Right atrium auricular region (tissue), 2 donors: ENCODE results near the gene KIAA1549. TPM values are rescaled to one million over a fixed set of nuclear protein-coding genes. Genes with fewer than 3 reads are reported as not detected.
A peak's percentile ranks its signal among the peaks of the same experiment; 100 is the strongest.
"Not testable (repeated sequence)": the region's sequence is repeated elsewhere in the genome, so short reads cannot be mapped to it uniquely, and the experiment has no call there.

ENCODE experiments used
- DNase-seq: peaks from one replicate; pipeline ENCODE4 v3.0.0-alpha.2; 2019; ENCODE audit warnings: low spot score
- H3K27ac ChIP-seq, 2 donors: fragments of 200-600 bp; sonication (generic); 1 replicate in 1 of 2; 2 replicates in 1 of 2; pipeline ENCODE4 v1.5.1; 2016 to 2019
- H3K27me3 ChIP-seq, 2 donors: fragments of 200-600 bp; sonication (generic); one replicate each; pipeline versions ENCODE4 v1.5.1 to v1.6.0; 2017 to 2019
- H3K36me3 ChIP-seq: fragments of 200-600 bp; sonication (generic); one replicate; pipeline ENCODE4 v1.5.1; 2016
- H3K4me1 ChIP-seq, 2 donors: fragments of 200-600 bp; sonication (generic); one replicate each; pipeline versions ENCODE4 v1.5.1 to v1.6.0; 2017 to 2019
- H3K4me3 ChIP-seq, 2 donors: fragments of 200-600 bp; sonication (generic); 1 replicate in 1 of 2; 2 replicates in 1 of 2; pipeline ENCODE4 v1.5.1; 2017 to 2019; ENCODE audit warnings: mild to moderate bottlenecking in 1 of 2, moderate library complexity in 1 of 2
- H3K9me3 ChIP-seq, 2 donors: fragments of 200-600 bp; sonication (generic); one replicate each; pipeline ENCODE4 v1.5.1; 2019
- total RNA-seq, 2 donors: library from RNA; depleted of rRNA; stranded (reverse); fragments of >200 nt; gene quantifications; one replicate each; pipeline ENCODE4 v1.1.0, GENCODE V29; 2016
- TF ChIP-seq, protein P1 (sequence below), 2 donors: fragments of 200-600 bp; sonication (generic); IDR thresholded peaks; one replicate each; pipeline ENCODE4 v1.5.1; 2019; ENCODE audit warnings: antibody characterized with exemption in 2 of 2

Gene KIAA1549
- 1 to 10 TPM in 1 of 2 donors, under 1 TPM in 1; 0.85 to 1.4 TPM for total RNA-seq

DNA sequence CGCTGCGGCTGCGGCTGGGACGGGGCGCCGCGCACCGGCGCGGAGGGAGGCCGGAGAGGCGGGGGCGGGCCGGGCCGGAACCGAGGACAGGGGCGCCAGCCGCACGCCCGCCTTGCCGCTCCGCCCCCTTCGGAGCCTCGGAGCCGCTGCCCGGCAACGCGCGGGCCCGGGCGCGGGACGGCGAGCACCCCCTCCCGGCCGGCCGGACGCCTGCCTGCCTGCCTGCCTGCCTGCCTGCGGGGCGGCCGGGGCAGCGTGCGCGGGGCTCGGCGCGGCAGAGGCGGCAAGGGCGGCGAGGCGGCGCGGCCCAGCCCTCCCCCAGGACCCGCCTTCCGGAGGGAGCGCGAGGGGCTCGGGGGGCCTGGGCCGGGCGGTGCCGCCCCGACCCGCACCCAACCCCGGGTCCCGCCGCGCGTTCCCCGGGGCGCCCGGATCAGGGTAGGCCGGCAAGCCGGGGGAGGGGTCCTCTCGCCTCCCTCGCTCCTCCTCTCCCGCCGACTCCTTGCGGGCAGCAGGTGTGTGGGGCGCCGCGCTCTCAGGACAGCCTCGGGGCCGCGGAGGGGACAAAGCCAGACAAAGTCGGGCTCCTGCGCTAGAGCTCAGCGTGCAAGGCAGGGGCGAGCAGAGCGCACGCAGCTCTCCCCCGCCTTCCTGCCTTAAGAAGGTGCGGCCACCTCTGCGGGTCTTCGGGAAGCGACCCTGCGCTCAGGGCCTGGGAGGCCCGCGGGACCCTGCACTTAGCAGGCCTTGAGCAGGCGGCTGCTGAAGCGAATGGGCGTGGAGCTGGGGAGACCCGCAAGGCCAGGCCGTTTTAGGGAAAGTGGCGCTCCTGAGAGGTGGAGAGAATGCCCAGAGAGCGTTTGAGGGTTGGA, at the start of gene KIAA1549:
Gene KIAA1549 (minus strand): TSS at position 58 of the 872 bp plus-strand sequence. CDS start 120 bp downstream, outside the sequence.
- Histone ChIP-seq H3K4me3 (peak within 1 kb of the TSS; percentile 46 to 59), H3K27ac (no peak within 1 kb of the TSS), H3K4me1 (peaks cover 0 to 18% of the 10 kb centered on the region in 2 donors), H3K9me3 (no peaks in the 10 kb centered on the region), H3K27me3 (no peaks in the 10 kb centered on the region), H3K36me3 (no peaks in the 10 kb centered on the region)
- TF ChIP-seq, protein P1, sequence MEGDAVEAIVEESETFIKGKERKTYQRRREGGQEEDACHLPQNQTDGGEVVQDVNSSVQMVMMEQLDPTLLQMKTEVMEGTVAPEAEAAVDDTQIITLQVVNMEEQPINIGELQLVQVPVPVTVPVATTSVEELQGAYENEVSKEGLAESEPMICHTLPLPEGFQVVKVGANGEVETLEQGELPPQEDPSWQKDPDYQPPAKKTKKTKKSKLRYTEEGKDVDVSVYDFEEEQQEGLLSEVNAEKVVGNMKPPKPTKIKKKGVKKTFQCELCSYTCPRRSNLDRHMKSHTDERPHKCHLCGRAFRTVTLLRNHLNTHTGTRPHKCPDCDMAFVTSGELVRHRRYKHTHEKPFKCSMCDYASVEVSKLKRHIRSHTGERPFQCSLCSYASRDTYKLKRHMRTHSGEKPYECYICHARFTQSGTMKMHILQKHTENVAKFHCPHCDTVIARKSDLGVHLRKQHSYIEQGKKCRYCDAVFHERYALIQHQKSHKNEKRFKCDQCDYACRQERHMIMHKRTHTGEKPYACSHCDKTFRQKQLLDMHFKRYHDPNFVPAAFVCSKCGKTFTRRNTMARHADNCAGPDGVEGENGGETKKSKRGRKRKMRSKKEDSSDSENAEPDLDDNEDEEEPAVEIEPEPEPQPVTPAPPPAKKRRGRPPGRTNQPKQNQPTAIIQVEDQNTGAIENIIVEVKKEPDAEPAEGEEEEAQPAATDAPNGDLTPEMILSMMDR (IDR thresholded peaks at IDR 0.05) = no peak
- DNase-seq = no peak

DNA sequence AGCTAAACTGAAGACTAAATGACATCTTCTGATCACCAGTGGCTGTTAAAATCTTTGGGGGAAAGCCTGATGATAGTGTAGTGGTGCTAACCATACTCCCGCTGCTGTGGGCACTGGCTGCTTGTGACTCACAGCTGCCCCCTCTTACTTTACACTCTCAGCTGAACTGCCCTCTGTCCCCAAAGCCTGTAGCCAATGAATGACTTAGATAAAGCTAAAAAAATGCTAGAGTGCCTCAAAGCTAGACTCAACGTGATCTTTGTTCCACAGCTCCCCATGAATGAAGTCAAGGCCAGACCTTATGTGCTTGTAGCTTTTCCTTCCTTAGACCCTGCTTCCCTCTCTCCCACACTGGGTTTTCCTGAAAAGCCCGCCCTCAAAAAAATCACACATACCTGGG, 48.2 kb upstream of the KIAA1549 start:
- H3K27ac ChIP-seq = no peak overlapping the region
- DNase-seq = no peak
- TF ChIP-seq, protein P1 (IDR thresholded peaks at IDR 0.05) = no peak
- no peaks in the 10 kb centered on the region for H3K27me3 ChIP-seq
- H3K9me3 ChIP-seq = no peaks in the 10 kb centered on the region
- H3K36me3 ChIP-seq = peaks cover 36% of the 10 kb centered on the region
- peaks cover 0 to under 1% of the 10 kb centered on the region in 2 donors for H3K4me1 ChIP-seq
- H3K4me3 ChIP-seq = no peak overlapping the region

DNA sequence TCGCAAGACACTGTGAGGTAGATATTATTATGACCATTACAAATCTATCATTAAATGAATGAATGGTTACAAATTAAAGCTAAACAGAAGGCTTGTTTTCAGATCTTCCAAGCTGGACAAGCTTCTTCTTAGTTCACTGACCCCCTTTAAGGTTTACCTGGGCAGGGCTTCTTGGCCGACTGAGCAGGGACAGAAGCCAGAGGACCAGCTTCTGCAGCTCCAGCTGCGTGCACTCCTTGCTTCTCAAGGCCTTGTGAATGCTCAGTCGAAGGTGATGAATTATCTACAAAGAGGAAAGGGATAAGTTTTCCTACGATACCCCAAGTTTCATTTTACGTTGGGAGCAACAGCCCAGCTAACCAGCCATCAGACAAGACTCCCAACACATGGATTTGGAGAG, 45.4 kb upstream of the KIAA1549 start:
- TF ChIP-seq, protein P1 (IDR thresholded peaks at IDR 0.05) = no peak
- H3K27me3 ChIP-seq = no peaks in the 10 kb centered on the region
- peaks cover 35% of the 10 kb centered on the region for H3K36me3 ChIP-seq
- DNase-seq = no peak
- no peaks in the 10 kb centered on the region for H3K4me1 ChIP-seq
- H3K27ac ChIP-seq = no peak overlapping the region
- no peak overlapping the region for H3K4me3 ChIP-seq
- no peaks in the 10 kb centered on the region for H3K9me3 ChIP-seq

DNA sequence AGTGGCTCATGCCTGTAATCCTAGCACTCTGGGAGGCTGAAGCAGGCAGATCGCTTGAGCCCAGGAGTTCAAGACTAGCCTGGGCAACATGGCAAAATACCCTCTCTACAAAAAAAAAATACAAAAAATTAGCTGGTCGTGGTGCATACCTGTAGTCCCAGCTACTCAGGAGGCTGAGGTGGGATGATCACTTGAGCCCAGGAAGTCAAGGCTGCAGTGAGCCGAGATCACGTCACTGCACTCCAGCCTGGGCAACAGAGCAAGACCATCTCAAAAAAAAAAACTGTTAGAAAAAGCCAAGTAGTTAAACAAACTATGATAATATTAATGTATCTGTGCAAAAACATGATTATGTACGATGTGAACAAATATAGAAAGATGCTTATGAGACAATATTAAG, 44.7 kb upstream of the KIAA1549 start:
- not testable (repeated sequence) for H3K27me3 ChIP-seq, H3K4me3 ChIP-seq, H3K27ac ChIP-seq, H3K9me3 ChIP-seq, DNase-seq, H3K4me1 ChIP-seq
- H3K36me3 ChIP-seq = peaks cover 35% of the 10 kb centered on the region

DNA sequence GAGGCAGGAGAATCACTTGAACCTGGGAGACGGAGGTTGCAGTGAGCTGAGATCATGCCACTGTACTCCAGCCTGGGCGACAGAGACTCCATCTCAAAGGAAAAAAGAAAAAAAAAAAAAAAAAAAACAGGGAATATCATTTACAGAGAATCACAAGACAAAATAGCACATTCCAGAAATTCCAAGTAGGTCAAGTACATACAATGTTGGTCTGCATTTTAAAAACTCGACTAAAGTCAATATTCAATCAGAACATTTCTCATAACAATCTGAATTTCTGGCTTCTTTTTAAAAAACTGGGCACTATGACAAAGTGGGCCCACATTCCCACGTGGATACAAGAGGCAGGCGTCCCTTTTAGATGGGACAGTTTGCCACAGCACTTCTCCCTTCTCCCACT, 41.9 kb upstream of the KIAA1549 start:
- DNase-seq = no peak
- H3K4me1 ChIP-seq = no peaks in the 10 kb centered on the region
- no peaks in the 10 kb centered on the region for H3K9me3 ChIP-seq
- H3K27ac ChIP-seq = no peak overlapping the region
- peaks cover 24% of the 10 kb centered on the region for H3K36me3 ChIP-seq
- TF ChIP-seq, protein P1 (IDR thresholded peaks at IDR 0.05) = no peak
- H3K27me3 ChIP-seq = no peaks in the 10 kb centered on the region
- H3K4me3 ChIP-seq = no peak overlapping the region

DNA sequence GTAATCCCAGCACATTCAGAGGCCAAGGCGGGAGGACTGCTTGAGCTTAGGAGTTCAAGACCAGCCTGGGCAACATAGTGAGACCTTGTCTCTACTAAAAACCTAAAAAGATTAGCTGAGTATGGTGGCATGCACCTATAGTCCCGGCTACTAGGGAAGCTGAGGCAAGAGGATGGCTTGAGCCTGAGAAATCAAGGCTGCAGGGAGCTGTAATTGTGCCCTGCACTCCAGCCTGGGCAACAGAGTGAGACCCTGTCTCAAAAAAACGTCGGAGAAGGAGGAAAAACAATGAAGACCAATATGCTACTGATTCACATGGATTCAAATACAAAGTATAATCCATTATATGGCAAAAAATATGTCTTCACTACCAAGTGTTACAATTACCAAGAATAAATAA, 41.1 kb upstream of the KIAA1549 start:
- no peak for DNase-seq
- H3K9me3 ChIP-seq = no peaks in the 10 kb centered on the region
- H3K36me3 ChIP-seq = peaks cover 24% of the 10 kb centered on the region
- no peak overlapping the region for H3K27ac ChIP-seq
- no peak overlapping the region for H3K4me3 ChIP-seq
- H3K27me3 ChIP-seq = no peaks in the 10 kb centered on the region
- H3K4me1 ChIP-seq = no peaks in the 10 kb centered on the region
- TF ChIP-seq, protein P1 (IDR thresholded peaks at IDR 0.05) = no peak
